SIG-M5 treated with dmso at 0.1 percent for 504 hours (cell line): ENCODE data around the gene GID8.

Source experiments
- DNase-seq: peaks from one replicate; lab custom pipeline; 2025; ENCODE audit not compliant: unreplicated experiment; lab: John Stamatoyannopoulos, UW

GID8 gene

GRCh38 chr20:62982124-62983075 is 44.5 kb downstream of the GID8 start:
- DNase-seq = no peak

- DNase-seq = no peak
Measured at GRCh38 chr20:62983210-62983609, 45.3 kb downstream of the GID8 start.

GRCh38 chr20:62984666-62985443 is 46.9 kb downstream of the GID8 start:
- no peak for DNase-seq

GRCh38 chr20:62985444-62985778 is 47.5 kb downstream of the GID8 start:
- DNase-seq = no peak

- no peak for DNase-seq
Measured at GRCh38 chr20:62986257-62986800, 48.4 kb downstream of the GID8 start.

- DNase-seq = no peak
Measured at GRCh38 chr20:62987114-62987513, 49.2 kb downstream of the GID8 start.

GRCh38 chr20:62989201-62989601 is 51.3 kb downstream of the GID8 start:
- no peak for DNase-seq

GRCh38 chr20:62990306-62990825 is 52.4 kb downstream of the GID8 start:
- no peak for DNase-seq

- no peak for DNase-seq
Measured at GRCh38 chr20:62991196-62991807, 53.4 kb downstream of the GID8 start.

- no peak for DNase-seq
Measured at GRCh38 chr20:62991863-62992262, 53.9 kb downstream of the GID8 start.

GRCh38 chr20:62993856-62994494 is 56.0 kb downstream of the GID8 start:
- DNase-seq = no peak

GRCh38 chr20:62994869-62995281 is 56.9 kb downstream of the GID8 start:
- DNase-seq = no peak

GRCh38 chr20:62995481-62995880 is 57.5 kb downstream of the GID8 start:
- no peak for DNase-seq

- DNase-seq = no peak
Measured at GRCh38 chr20:62995898-62996595, 58.1 kb downstream of the GID8 start.

GRCh38 chr20:62996596-62996982 is 58.6 kb downstream of the GID8 start:
- DNase-seq = no peak

- no peak for DNase-seq
Measured at GRCh38 chr20:62997417-62998035, 59.6 kb downstream of the GID8 start.
